Stimulated activated CD4-positive, alpha-beta T cell treated with anti-CD3 and anti-CD28 coated beads, Interleukin-12 subunit alpha, Interleukin-12 subunit beta, amount 100 ng/mL, for 48 hours (primary cell): ENCODE data around the gene TBCD.
"Not testable (repeated sequence)": the region's sequence is repeated elsewhere in the genome, so short reads cannot be mapped to it uniquely, and the experiment has no call there.

Source experiments
- DNase-seq, 3 donors: peaks; one replicate each; pipeline ENCODE4 v3.0.0-alpha.2; 2020; ENCODE audit warnings: low read depth in 2 of 3, low spot score in 1 of 3

The TBCD gene

GRCh38 chr17:82765371-82765770 lies 13.5 kb downstream of the TBCD start:
- DNase-seq: no peak

DNA sequence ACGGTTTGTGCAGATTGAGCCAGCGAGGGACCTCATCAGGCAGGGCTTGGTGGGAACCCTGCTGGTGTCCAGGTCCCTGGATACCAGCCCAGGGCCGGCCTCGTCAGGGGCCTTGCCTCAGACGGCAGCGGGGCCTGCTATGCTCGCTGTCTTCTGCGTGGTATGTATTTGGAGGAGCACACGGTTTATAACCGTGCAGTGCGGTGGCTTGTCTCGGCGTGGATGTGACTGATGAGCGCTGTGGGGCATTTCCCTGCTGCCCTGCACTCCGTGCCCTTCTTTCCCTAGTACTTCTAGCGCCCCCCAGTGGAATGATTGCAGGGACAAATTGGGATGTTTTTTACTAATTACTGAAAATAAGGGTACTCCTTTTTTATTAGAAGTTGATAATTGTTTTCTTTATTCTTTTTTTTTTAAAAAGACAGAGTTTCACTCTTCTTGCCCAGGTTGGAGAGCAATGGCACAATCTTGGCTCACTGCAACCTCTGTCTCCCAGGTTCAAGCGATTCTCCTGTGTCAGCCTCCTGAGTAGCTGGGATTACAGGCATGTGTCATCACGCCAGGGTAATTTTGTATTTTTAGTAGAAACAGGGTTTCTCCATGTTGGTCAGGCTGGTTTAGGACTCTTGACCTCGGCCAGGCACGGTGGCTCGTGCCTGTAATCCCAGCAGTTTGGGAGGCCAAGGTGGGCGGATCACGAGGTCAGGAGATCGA lies 15.3 kb downstream of the TBCD start:
- DNase-seq: peak in 2 of 3 donors; percentile 13 to 56

DNA sequence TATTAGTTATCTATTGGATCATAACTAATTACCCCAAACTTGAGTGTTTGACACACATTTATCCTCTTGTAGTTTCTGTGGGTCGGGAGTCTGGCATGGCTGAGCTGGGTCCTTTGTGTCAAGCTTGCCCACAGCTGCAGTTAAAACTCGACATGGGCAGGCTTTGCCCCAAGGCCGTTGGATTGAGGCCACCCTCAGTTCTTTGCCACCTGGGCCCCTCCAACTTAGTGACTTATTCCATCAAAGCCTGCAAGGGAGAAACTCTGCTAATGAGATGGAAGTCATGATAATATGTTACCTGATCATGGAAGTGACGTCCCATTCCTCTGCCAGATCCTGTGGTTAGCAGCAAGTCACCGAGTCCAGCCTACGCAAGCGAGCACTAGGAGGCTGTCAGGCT lies 17.2 kb downstream of the TBCD start:
- no peak for DNase-seq

DNA sequence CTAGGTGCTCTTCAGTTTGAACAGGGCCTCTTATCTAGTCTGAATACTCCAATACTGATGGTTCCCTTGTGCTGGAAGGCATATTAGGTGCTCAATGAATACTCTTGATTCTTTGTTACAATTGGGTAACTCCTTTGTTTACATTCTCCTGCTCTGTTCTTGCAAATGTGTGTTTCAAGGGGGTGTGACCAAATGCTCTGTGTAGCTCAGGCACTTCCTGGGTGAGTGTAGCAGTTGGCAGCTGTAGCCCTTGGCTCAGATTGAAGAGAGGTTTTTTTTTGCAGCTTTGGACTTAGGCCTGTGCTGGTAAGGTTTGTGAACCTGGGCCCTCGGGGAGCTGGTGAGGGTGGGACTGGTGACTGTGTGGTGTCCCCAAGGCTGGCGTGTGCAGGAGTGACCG lies 20.2 kb downstream of the TBCD start:
- DNase-seq: no peak

GRCh38 chr17:82774456-82774855 lies 22.6 kb downstream of the TBCD start:
- not testable (repeated sequence) for DNase-seq

DNA sequence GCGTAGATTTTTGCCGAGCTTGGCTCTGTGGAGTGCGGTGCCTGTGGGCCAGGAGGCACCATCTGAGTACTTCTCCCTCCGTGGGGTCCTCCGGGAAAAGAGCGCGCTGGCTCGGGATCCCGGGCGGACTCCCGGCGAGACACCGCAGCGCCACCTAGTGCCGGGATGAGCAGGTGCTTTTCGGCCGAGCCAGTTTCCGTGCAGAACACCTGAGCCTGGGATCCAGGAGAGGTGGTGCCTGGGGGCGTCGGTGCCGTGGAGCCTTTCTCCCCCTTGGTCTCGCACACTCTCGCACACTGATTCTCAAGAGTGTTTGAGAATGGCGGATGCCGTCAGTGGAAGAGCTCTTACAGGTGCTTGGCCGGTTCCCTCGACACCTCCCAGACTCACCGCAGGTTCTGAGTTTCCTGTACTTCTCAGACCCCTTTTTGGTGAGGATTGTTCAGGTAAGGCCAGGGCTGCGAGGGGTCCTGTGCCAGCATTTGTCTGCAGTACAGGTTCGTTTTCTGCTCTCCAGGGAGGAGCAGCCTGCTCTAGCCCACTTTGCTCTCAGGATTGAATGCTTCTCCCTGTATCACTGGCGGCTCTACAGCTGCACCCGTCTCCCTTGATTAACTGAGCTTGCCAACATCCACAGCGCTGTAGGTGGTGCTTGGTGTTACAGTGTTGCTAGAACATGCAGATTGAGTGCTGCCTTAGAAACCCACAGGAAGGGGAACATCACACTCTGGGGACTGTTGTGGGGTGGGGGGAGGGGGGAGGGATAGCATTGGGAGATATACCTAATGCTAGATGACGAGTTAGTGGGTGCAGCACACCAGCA lies 23.3 kb downstream of the TBCD start:
- DNase-seq: peak in 2 of 3 donors; percentile 15 to 20

GRCh38 chr17:82776454-82776853 lies 24.6 kb downstream of the TBCD start:
- DNase-seq: no peak

GRCh38 chr17:82777778-82778375 lies 26.0 kb downstream of the TBCD start:
- DNase-seq: not testable (repeated sequence)

GRCh38 chr17:82779541-82779940 lies 27.7 kb downstream of the TBCD start:
- DNase-seq: no peak

- DNase-seq: no peak
Measured at GRCh38 chr17:82780195-82780594, 28.3 kb downstream of the TBCD start.

DNA sequence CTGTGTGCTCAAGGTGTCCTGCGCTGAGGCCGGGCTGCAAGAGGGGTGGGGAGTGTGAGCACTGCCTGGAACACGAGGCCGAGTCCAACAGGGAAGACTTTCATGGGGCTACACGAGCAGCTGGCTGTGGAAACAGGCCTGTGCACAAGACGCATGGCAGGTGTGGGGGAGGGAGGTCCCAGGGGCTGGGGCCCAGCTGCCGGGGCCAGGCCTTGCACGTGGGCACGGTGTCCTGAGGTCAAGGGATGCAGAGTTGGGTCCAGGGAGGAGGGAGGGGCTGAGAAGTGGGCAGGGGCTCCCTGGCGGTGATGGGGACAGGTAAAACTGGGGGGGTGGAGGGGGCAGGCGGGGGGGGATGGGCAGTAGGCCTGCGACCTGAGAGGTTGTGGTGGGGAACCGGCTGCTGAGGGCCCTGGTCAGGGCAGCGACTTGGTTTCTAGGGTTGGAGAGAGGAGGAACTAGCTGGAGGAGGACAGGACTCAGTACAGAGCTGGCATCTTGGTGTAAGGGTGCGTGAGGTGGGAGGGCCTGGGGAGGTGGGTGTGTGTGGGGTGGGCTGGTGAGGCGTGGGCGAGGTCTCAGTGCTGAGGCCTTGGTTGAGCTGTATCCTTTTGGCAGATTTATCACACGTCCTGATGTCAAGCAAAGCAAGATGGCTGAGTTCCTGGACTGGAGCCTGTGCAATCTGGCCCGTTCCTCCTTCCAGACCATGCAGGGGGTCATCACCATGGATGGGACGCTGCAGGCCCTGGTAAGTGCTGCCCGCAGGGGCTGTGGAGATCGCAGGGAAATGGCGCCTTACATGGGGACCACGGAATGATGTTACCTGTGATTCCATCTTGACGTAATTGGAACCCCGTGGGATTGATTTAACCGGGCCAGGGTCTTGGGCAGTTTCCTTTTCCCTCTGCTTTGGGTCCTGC lies 29.4 kb downstream of the TBCD start:
- no peak for DNase-seq

DNA sequence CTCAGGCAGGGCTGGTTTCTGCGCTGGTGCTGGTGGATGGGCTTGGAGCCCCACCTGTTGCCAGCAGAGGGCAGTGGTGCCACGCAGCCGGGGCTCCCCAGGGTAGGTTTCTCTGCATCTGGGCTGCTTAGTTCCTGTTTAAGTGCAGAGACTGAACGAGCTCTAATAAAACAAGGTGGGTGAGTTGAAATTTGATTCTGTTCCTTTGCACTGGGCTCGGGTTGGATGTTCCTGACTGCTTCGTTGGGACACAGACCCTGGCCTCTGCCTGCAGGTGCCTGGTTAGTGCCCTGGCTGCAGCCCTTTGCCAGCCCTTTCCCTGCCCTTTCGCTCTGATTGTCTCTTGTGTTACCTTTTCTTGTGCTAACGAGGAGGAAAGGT lies 30.0 kb downstream of the TBCD start:
- peak; percentile 68 to 74 (median 71) for DNase-seq

DNA sequence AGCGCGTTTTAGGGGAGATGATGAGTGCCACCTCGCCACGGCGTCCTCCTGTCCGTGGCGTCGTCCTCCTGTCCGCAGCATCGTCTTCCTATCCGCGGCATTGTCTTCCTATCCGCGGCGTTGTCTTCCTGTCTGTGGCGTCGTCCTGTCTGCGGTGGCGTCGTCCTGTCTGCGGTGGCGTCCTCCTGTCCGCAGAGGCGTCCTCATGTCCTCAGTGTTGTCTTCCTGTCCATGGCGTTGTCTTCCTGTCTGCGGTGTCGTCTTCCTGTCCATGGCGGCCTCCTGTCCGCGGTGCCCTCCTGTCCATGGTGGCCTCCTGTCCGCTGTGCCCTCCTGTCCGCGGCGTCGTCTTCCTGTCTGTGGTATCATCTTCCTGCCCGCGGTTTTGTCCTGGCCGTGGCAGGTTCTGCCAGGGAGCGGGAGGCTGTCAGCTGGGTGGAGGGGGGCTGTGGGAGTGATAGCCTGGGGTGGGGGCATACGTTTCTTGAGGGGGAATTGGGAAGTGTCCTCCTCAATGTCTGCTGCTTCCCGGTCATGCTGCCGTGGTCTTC lies 30.9 kb downstream of the TBCD start:
- no peak for DNase-seq

DNA sequence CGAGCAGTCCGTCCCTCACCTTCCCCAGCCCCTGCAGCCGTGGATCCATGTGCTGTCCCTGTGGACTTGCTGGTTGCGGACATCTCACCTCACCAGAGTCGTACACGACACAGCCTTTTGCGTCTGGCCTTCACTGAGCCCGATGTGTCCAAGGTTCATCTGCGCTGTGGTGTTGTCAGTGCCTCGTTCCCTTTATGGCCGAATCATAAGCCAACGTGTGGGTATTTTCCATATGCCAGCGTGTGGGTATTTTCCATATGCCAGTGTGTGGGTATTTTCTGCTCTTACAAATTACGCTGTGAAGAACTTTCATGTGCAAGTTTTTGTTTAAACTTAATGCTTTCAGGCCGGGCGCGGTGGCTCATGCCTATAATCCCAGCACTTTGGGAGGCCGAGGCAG lies 31.6 kb downstream of the TBCD start:
- DNase-seq: no peak

DNA sequence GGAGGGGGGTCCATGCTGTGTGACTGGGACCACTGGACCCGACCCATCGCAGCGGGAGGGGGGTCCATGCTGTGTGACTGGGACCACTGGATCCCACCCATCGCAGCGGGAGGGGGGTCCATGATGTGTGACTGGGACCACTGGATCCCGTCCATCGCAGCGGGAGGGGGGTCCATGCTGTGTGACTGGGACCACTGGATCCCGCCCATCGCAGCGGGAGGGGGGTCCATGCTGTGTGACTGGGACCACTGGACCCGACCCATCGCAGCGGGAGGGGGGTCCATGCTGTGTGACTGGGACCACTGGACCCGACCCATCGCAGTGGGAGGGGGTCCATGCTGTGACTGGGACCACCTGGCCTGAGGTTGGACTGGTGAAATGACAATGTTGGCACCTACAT lies 33.7 kb downstream of the TBCD start:
- not testable (repeated sequence) for DNase-seq

DNA sequence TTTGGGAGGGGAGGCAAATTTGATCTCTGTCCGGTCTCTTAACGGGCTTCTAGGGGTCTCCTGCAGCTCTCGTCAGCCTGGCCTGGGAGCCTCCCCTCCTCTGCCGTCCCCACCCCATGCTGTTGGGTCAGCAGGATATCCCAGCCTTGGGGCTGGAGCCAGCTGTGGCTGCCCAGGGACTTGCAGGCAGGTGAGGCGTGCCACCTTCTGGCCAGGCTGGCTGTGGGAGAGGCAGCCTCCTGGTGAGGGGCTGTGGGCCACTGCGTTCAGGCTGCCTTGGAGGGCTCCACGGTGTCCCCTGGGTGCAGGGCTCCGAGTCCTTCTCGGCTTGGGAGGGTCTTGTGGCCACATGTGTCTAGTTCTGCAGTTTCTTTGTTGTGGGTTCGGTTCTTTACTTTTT lies 34.6 kb downstream of the TBCD start:
- DNase-seq: no peak

DNA sequence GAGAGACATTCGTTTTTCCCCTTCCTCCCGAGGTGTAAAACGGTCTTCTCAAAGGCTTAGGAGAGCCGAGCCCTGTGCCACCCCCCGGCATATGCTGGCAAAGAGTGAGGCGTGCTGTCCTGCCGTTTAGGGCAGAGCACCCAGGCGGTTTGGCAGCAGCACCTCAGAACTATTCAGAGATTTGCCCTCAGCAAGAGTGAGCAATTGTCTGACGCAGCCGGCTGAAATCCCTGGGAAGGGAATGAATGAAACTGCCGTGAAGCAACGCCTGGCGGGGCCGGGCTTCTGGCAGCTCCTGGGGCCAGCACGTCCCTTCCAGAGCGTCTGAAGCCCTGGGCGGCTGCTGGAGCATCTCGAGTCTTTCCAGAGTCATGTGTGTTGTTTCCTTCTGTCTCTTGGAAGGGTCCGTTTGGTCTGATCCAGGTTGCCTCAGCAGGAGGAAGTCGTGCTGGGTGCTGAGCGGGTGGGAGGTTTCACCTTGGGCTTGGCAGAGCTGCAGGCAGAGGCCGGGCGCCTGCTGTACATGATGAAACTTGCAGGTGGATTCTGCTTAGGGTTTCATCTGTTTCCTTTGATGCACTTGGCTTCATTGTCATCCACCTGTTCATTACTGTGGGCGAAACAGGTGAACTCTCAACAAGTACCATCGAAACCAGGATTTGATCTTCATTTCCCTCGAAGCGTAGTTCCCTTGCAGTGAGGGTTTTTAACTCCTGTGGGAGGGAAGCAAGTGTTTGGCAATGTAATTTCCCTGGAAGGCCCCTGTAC lies 35.4 kb downstream of the TBCD start:
- no peak for DNase-seq

DNA sequence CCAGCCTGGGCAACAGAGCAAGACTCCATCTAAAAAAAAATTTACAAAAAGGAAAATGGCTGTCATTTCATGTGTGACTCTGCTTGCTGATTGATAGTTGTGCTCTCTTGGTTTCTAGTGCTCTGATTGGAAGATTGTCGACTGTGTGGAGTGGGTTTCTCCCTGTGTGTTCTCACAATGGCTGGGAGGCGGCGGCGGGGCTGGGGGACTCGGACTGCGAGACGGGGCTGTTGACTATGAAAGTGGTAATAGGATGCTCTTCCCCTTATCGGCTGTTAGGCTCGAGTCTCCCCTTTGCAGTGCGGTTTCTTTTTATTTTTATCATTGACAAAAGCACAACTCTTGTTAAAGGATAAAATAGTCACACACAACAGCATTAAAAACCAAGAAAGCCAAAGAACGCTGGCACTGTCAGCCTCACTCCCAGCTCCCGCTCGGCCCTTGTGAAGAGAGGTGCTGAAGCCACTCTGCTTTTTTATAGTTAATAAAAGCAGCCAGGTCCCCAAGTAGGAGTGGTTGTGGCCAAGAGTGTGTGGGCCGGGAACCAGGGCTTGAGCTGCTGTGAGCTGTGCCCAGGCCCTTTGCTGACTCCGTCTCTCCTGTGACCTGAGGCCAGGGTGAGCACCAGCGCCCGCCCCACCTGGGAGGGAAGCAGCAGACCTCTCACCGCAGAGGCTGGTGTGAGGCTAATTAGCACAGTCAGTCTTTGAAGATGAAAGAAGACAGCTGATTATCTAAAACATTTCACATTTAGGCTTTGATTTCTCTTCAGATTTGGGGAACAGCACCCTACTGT lies 36.5 kb downstream of the TBCD start:
- no peak for DNase-seq

- no peak for DNase-seq
Measured at GRCh38 chr17:82789051-82789592, 37.3 kb downstream of the TBCD start.
